HCT116 (cell line): ENCODE data around the gene LCLAT1.

Experiments used
- POLR2A ChIP-seq: IDR thresholded peaks from 2 replicates; pipeline ENCODE4 v1.7.0; 2011; ENCODE audit warnings: borderline replicate concordance; ENCODE audit not compliant: insufficient read depth, insufficient read length; ENCODE audit errors: extremely low read depth
- SIN3A ChIP-seq: IDR thresholded peaks from 2 replicates; pipeline ENCODE4 v1.6.1; 2012; ENCODE audit warnings: low read depth
- ZFX ChIP-seq: fragments of 450-650 bp; IDR thresholded peaks from 2 replicates; pipeline ENCODE4 v1.6.1; 2017
- TF ChIP-seq, protein P1 (sequence below), 3 experiments: fragments of 200-600 bp in 1 of 3; sonication (generic) in 1 of 3; IDR thresholded peaks in 2 of 3; conservative IDR thresholded peaks in 1 of 3; 2 replicates each; pipeline ENCODE4 v1.5.1; 2012 to 2017; ENCODE audit warnings: low read depth in 2 of 3, low read length in 2 of 3, antibody characterized with exemption in 1 of 3, borderline replicate concordance in 1 of 3, control low read depth in 1 of 3, mild to moderate bottlenecking in 1 of 3, mixed read lengths in 1 of 3, mixed run types in 1 of 3, moderate library complexity in 1 of 3; ENCODE audit not compliant: insufficient read depth in 1 of 3

- TF ChIP-seq, protein P1, sequence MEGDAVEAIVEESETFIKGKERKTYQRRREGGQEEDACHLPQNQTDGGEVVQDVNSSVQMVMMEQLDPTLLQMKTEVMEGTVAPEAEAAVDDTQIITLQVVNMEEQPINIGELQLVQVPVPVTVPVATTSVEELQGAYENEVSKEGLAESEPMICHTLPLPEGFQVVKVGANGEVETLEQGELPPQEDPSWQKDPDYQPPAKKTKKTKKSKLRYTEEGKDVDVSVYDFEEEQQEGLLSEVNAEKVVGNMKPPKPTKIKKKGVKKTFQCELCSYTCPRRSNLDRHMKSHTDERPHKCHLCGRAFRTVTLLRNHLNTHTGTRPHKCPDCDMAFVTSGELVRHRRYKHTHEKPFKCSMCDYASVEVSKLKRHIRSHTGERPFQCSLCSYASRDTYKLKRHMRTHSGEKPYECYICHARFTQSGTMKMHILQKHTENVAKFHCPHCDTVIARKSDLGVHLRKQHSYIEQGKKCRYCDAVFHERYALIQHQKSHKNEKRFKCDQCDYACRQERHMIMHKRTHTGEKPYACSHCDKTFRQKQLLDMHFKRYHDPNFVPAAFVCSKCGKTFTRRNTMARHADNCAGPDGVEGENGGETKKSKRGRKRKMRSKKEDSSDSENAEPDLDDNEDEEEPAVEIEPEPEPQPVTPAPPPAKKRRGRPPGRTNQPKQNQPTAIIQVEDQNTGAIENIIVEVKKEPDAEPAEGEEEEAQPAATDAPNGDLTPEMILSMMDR (IDR thresholded peaks at IDR 0.05 in 2 of 3, conservative IDR thresholded peaks at IDR 0.05 in 1 of 3; ENCODE audit: borderline replicate concordance in 1 of 3, insufficient read depth in 1 of 3, low read depth in 2 of 3, low read length in 2 of 3), result no peak
- TF ChIP-seq POLR2A, result no peak
- TF ChIP-seq ZFX, result no peak
- TF ChIP-seq SIN3A, result no peak
Measured at GRCh38 chr2:30613001-30613400, 166.0 kb downstream of the LCLAT1 start.
